SK-N-MC (cell line): Measurements from ENCODE around the gene PC.

Experiments
- DNase-seq: peaks from one replicate; pipeline ENCODE4 v3.0.0-alpha.2; 2011; ENCODE audit warnings: low read depth, low spot score
- H3K27ac ChIP-seq: fragments of 200-600 bp; sonication (generic); 2 replicates; pipeline ENCODE4 v1.5.1; 2016; ENCODE audit warnings: mixed run types
- H3K36me3 ChIP-seq: fragments of 200-600 bp; sonication (generic); 2 replicates; pipeline ENCODE4 v1.6.1; 2017; ENCODE audit warnings: antibody characterized with exemption, low read length, mixed read lengths; ENCODE audit not compliant: insufficient read depth
- H3K4me3 ChIP-seq: fragments of 200-600 bp; sonication (generic); 2 replicates; pipeline ENCODE4 v1.5.1; 2016
- H3K9ac ChIP-seq: fragments of 200-600 bp; sonication (generic); 2 replicates; pipeline ENCODE4 v1.8.0; 2017; ENCODE audit warnings: mixed run types, mixed read lengths; ENCODE audit not compliant: insufficient read length
- H3K9me3 ChIP-seq: fragments of 200-600 bp; sonication (generic); 2 replicates; pipeline ENCODE4 v1.6.1; 2017; ENCODE audit warnings: low read depth, mild to moderate bottlenecking, antibody characterized with exemption, low read length, moderate library complexity, mixed read lengths
- EZH2 ChIP-seq: fragments of 200-600 bp; sonication (generic); IDR thresholded peaks from one replicate; pipeline ENCODE4 v1.6.1; 2017; ENCODE audit warnings: antibody characterized with exemption
- FOXP2 ChIP-seq: optimal IDR thresholded peaks from 2 replicates; pipeline ENCODE3; 2011; ENCODE audit warnings: mild to moderate bottlenecking, moderate library complexity; ENCODE audit not compliant: insufficient read depth; ENCODE audit errors: extremely low read length, control extremely low read depth
- POLR2AphosphoS5 ChIP-seq: IDR thresholded peaks from 2 replicates; pipeline ENCODE4 v1.6.1; 2012; ENCODE audit warnings: mild to moderate bottlenecking, low read depth, low read length, borderline replicate concordance

The PC gene

DNA sequence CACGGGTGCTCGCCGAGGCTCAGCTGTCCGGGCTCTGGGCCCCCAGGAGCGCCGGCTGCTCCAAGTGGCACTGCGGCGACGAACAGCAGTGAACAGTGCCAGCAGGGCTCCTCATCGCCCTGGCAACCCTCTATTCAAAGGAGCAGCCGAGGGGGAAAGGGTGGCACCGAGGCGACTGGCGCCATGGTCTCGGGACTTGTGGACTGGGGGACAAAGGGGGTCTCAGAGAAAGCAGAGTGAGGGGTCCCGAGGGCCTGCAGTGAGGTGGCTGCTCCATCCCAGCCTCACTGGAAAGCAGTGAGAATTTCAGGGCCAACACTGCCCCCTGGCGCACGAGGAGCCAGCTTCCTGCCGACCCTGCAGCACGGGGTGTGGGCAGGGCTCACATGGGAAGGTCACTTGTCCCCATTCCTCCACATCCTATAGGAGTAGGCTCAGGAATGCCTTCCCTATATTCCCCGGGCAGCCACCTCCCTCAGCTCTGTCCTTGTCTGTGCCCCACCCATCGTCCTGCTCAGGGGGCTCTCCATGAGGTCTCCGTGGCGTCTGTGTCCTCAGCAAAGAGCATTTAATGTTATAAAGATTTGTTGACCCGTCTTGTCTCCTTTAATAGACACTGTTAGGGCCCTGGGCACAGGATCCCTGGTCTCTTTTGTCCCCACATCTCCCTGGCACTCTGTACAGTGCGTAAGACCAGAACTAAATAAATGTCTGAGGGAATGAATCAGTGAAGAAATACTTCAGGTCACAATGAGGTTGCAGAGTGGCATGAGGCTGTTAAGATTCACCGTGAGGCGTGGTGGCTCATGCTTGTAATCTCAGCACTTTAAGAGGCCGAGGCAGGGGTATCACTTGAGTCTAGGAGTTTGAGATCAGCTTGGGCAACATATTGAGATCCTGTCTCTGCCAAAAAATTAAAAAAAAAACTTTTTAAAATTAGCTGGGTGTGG lies 74.9 kb downstream of the PC start:
- no peak for TF ChIP-seq EZH2
- no peak for TF ChIP-seq POLR2AphosphoS5
- TF ChIP-seq FOXP2 = no peak
- Histone ChIP-seq H3K4me3 (peak overlapping the region; percentile 43), H3K9ac (peak overlapping the region; percentile 11), H3K27ac (no peak overlapping the region), H3K9me3 (no peaks in the 10 kb centered on the region), H3K36me3 (no peaks in the 10 kb centered on the region)
- DNase-seq = no peak

DNA sequence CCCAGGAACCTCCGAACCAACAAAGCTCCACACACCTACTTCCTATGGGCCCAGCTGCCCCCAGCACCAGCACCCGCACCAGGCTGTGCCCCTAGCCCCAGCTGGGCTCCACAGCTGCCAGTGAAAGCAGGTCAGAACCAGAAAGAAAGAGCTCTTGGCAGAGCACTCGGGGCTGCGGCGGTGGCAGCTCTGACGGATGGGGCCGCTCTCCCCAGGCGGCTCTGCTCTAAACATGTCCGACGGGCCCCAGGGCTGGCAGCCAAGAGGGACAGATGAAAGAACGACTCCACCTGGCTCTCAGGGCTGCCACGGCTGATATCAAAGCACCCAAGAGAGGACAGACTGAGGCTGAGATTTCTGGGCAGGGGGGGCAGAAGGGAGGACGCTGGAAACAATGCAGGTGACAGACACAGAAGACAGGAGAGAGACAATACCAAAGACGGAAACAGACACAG lies 75.6 kb downstream of the PC start:
- Histone ChIP-seq H3K9me3 (no peaks in the 10 kb centered on the region), H3K9ac (peak overlapping the region; percentile 7), H3K4me3 (peak overlapping the region; percentile 43), H3K36me3 (no peaks in the 10 kb centered on the region), H3K27ac (no peak overlapping the region)
- no peak for TF ChIP-seq POLR2AphosphoS5
- DNase-seq = no peak

DNA sequence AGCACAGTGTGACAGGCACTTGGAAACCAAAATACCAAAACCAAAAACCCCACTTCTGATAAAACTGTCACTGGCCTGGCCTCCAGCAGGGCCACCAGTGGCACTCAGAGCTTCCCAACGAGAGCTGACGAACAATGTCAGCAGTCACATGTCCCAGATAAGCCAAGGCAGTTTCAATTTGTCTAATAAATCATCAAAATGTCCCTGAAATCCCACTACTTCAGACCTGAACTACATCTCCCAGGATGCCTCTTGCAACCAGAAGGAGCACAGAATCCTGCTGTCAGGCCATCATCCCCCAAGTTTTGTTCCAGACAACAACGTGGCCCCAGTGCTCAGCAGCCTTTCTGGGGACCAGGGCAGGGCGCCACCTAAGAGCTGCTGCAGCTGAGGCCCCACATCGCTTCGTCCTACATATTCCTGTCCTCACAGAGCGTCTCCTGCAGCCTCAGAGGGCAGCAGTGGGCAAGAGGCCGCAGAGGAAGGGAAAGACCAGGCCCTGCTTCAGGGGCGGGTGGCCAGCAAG lies 76.2 kb downstream of the PC start:
- no peak for TF ChIP-seq POLR2AphosphoS5
- TF ChIP-seq FOXP2 = no peak
- Histone ChIP-seq H3K9me3 (no peaks in the 10 kb centered on the region), H3K36me3 (no peaks in the 10 kb centered on the region), H3K4me3 (no peak overlapping the region), H3K9ac (no peak overlapping the region), H3K27ac (no peak overlapping the region)
- no peak for DNase-seq

DNA sequence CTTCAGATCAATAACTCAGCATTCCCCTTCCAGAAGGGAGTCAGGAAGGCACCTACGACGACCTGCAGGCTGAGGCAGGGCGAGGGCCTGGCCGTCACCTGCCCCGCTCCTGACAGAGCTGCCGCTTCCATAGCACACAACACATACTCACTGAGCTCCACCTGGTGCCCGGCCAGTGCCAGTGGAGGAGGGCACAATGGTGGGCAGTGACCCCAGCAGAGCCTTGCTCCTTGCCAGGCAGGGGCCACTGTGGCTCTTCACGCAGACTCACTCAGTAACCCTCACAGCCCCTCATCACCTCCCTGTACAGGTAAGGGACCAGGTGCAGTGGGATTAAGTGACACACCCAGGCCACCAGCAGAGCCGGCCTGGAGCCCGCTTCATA lies 76.7 kb downstream of the PC start:
- DNase-seq = no peak
- H3K9ac ChIP-seq = no peak overlapping the region
- H3K9me3 ChIP-seq = no peaks in the 10 kb centered on the region
- H3K27ac ChIP-seq = peak overlapping the region; percentile 44; the same call in 1 of the 2 replicates
- H3K36me3 ChIP-seq = no peaks in the 10 kb centered on the region
- TF ChIP-seq FOXP2 (no peak), EZH2 (no peak), POLR2AphosphoS5 (no peak)
- no peak overlapping the region for H3K4me3 ChIP-seq

DNA sequence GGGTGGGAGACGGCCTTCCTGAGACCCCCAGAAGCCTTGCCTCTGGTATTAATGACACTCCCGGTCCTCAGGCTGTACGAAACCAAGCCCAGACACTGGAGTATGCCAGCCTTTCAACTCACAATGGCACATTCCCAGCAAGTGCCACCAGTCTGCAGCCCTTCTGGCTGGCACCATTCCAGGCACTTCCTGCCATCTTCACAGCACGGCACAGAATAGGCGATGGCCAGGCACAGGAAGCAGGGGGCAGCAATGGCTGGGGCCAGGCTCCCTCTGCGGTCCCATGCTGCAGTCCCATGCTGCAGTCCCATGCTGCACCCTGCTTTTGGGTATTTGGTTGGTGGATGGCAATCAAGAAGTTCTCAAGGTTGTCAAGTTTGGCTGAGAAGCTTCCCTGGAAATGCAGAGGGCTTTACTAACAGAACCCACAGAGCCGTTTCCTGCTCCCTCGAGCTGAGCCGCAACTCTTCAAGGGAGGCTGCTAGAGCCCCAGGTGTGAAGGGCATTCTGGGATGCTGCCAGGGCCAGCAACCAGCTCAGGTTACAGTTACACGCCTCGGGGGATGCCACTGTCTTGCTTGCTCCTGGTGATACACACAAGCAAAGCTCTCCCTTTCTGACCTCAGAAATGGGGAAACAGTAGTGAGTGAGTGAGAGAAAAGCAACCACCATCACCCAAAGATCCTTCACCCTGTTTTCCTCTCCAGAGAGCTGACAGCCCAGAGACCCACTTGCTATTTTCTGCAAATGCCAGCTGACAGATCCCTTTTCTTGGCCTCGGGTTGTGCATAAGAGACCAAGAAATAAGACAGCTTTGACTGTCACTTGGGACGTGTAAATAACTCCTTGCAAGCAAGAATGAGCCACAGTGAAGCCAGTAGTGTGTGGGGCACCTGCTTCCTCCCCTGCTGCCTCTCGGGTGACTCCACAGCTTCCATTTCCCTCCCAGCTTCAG lies 77.4 kb downstream of the PC start:
- TF ChIP-seq POLR2AphosphoS5 (no peak), FOXP2 (no peak), EZH2 (no peak)
- H3K27ac ChIP-seq = peak overlapping the region; percentile 44; the same call in 1 of the 2 replicates
- no peak overlapping the region for H3K9ac ChIP-seq
- H3K4me3 ChIP-seq = 0 out of 2 replicates have a peak overlapping the region, but pooled peaks have one; percentile 32
- no peaks in the 10 kb centered on the region for H3K36me3 ChIP-seq
- DNase-seq = no peak
- H3K9me3 ChIP-seq = no peaks in the 10 kb centered on the region

DNA sequence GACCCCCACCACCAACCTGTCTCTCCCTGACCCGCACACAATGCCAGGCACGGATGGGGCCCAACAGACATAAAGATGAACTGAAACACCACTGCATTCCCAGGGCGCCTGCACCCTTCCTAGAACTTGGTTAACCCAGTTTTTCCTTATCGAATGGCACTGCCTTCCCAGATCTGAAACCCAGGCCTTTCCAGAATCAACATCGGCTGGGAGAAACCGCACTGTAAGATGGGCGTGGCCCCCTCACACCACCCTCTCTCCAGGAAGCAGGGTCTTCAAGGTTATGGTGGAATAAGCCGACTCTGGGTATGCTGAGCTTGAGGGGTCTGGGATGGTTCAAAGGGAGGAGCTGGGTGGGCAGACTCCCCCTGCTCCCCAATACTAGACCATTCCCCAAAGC lies 78.2 kb downstream of the PC start:
- H3K9me3 ChIP-seq = no peaks in the 10 kb centered on the region

DNA sequence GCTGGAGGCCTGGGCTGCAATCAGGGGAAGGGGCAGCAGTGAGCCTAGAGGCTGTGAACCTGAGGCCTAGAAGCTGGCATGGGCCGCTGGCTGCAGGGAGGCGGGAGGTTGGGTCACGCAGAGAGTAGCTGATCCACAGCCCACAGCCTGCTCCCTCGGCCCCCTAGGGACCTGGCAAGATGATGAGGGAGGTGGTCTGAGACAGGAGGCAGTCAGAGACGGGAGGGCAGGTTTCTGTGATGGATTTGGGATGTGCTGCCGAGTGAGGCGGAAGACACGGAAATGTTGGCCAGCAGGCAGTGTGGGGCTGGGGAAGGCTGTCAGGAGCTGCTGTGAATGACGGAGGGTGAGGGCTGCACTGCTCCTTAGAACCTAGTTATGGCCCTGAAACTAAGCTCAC lies 78.6 kb downstream of the PC start:
- H3K9ac ChIP-seq = no peak overlapping the region
- TF ChIP-seq FOXP2 = no peak
- no peak for TF ChIP-seq EZH2
- TF ChIP-seq POLR2AphosphoS5 = no peak

More for the DNA sequence above, 78.2 kb downstream of the PC start:
- H3K36me3 ChIP-seq = no peaks in the 10 kb centered on the region
- TF ChIP-seq POLR2AphosphoS5 (no peak), EZH2 (no peak), FOXP2 (no peak)
- no peak for DNase-seq
- no peak overlapping the region for H3K27ac ChIP-seq
- no peak overlapping the region for H3K9ac ChIP-seq
- no peak overlapping the region for H3K4me3 ChIP-seq

DNA sequence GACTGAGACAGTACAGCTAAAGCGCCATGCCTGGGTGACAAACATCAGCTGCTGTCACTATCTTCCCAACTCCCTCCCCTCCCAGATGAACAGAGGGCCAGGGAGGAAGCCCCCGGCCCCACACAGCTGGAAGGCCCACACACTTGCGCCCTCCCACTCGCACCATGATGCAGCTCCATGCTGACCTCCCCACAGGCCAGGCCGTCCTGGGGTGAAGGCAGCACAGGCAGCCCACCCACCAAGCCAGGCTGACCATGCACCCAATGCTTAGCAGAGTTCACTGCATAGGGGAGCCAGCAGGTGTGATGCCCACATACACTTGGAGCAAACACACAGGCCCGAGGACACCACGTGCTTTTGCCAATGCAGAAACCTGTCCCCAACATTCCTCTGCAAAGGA lies 79.2 kb downstream of the PC start:
- TF ChIP-seq POLR2AphosphoS5 (no peak), FOXP2 (no peak), EZH2 (no peak)
- H3K36me3 ChIP-seq = no peaks in the 10 kb centered on the region
- no peak overlapping the region for H3K27ac ChIP-seq
- no peaks in the 10 kb centered on the region for H3K9me3 ChIP-seq
- no peak overlapping the region for H3K9ac ChIP-seq
- H3K4me3 ChIP-seq = no peak overlapping the region
- DNase-seq = no peak

More for the DNA sequence above, 78.6 kb downstream of the PC start:
- no peaks in the 10 kb centered on the region for H3K36me3 ChIP-seq
- no peak overlapping the region for H3K4me3 ChIP-seq
- H3K27ac ChIP-seq = no peak overlapping the region
- no peak for DNase-seq
- H3K9me3 ChIP-seq = no peaks in the 10 kb centered on the region
